Posterior cingulate gyrus (tissue), 11 donors: ENCODE measurements around the gene ZNF282.
"Not testable (repeated sequence)": the region's sequence is repeated elsewhere in the genome, so short reads cannot be mapped to it uniquely, and the experiment has no call there.

ENCODE experiments used
- DNase-seq, 10 donors: peaks; one replicate each; pipeline versions ENCODE4 v3.0.0 to v3.0.0-alpha.2; 2020 to 2021; ENCODE audit warnings: mixed read lengths in 3 of 10
- intact Hi-C: fragments of 100-400 bp; cut with DNase I; formaldehyde crosslinking; loops from one replicate; pipeline ENCODE4 v1.15.1; 2023

Gene ZNF282

DNA sequence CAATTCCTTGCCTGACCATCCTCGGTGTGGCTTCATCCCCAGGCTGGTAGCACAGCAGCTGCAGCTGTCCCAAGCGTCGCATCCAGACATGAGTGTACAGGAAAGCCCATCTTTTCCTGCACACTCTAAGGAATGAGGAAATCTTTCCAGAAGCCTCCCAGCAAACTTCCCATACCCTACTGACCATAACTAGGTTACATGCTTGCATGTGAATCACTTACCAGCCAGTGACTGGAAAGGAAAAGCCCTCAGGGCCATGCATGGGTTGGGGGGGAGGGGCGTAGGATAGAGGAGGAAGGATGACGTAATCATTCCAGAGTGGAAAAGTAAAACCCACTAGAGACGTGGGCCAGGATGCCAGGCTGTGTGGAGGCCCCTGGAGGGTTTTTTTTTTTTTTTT lies 25.2 kb downstream of the ZNF282 start:
- DNase-seq, result peak in 1 of 10 donors; percentile 24
- intact Hi-C loops, result no loop called here

DNA sequence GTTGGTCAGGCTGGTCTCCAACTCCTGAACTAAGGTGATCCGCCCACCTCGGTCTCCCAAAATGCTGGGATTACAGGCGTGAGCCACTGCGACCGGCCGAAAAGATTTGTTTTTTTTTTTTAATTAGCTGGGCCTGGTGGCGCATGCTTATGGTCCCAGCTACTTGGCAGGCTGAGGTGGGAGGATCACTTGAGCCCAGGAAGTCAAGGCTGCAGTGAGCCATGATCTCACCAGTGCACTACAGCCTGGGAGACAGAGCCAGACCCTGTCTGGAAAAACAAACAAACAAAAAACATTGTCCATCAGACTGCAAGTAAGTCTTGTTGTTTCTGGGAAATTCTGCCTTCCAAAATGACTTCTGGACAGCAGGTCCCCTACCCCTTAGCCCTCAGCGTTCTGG lies 27.8 kb downstream of the ZNF282 start:
- intact Hi-C loops, result no loop called here
- DNase-seq, result no peak

DNA sequence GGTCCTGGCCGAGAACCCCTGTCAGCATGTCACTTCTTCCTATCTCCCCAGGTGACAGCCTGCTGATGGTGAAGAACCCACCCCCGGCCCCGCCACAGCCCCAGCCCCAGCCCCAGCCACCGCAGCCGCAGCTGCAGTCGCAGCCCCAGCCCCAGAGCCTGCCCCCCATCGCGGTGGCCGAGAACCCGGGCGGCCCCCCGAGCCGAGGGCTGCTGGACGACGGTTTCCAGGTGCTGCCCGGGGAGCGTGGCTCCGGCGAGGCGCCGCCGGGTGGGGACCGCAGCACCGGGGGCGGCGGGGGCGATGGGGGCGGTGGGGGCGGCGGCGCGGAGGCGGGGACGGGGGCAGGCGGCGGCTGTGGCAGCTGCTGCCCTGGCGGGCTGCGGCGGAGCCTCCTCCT lies 28.4 kb downstream of the ZNF282 start:
- no peak for DNase-seq
- intact Hi-C loops, result no loop called here

DNA sequence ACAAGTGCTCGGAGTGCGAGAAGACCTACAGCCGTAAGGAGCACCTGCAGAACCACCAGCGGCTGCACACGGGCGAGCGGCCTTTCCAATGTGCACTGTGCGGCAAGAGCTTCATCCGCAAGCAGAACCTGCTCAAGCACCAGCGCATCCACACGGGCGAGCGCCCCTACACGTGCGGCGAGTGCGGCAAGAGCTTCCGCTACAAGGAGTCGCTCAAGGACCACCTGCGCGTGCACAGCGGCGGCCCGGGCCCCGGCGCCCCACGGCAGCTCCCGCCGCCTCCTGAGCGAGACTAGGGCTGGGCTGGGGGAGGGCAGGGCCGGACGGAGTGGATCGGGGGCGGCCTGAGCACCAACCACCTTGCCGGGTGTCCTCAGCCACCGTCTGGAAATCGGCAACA lies 29.0 kb downstream of the ZNF282 start:
- no peak for DNase-seq
- intact Hi-C loops, result no loop called here

DNA sequence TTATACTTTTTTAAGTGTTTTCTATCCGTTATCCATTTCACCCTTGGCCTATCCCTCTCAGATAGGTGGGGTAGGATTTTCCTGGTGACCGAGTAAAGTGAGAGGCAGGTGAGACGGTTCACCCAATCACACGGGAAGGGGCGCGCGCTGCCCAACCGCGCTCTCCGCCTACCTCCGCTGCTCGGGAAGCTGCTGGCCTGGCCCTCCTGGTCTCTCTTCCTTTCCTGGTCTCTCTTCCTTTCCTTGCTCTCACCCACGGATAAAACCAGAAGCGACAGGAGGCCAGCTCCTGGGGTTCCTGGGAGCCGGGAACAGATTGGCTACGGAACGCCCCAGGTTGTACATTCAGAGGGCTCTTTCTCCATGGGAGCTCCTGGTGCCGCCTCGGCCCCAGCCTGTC lies 29.8 kb downstream of the ZNF282 start:
- intact Hi-C loops, result no loop called here

GRCh38 chr7:149225656-149226055 lies 30.3 kb downstream of the ZNF282 start:
- no peak for DNase-seq
- intact Hi-C loops, result no loop called here

More for the DNA sequence above, 29.8 kb downstream of the ZNF282 start:
- DNase-seq, result no peak

- DNase-seq, intact Hi-C loops: not testable (repeated sequence)
Measured at GRCh38 chr7:149226366-149226765, 31.0 kb downstream of the ZNF282 start.

DNA sequence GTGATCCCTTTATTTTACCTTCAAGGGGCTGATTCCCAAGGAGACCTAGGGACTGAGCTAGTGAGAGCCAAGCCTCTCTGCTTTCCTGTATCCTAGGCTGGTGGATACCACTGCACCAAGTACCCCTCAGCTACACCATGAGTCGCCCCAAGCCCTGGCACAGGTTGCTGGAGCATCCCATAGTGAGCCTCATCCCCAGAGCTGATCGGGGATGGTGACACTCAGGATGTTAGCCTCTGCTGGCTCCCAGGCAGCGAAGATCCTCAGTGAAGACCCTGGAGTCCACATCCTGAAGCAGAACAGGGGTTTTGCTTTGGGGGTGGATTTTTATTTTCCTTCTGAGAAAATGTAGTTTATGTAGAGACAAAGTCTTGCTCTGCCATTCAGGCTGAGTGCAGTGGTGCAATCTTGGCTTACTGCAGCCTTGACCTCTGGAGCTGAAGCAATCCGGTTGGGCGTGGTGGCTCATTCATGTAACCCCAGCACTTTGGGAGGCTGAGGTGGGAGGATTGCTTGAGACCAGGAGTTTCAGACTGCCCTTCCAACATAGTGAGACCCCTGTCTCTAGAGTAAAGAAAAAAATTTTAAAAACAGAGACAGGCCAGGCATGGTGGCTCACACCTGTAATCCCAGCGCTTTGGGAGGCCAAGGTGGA lies 31.6 kb downstream of the ZNF282 start:
- no peak for DNase-seq
- intact Hi-C loops, result no loop called here

DNA sequence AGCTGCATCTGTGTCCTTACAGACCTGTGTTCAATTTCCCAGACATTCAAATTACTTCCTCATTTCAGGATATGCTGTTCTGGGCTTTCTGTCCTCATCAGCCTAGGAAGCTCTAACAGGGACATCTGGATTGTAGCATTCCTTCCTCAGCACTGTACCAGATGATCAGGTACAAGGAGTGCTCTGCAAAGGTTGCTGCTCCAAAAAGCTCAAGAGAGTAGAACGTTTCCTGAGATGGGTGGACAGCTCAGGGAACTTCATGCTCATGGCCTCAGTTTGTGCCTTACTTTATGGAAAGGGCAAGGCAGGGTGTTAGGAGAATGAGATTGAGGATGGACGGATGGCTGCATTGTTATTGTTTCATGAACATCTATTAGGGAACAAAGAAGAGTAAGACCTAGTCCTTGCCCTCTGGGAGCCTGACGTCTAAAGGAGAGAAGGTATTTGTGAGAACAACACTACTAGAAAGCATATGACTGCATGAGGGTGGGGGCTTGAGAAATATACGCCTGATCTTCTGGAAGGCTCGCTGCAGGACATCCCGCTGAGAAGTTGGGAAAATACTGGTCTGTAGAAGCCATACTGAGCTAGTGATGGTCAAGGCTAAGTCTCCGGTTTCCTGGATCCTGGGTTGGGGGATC lies 33.6 kb downstream of the ZNF282 start:
- intact Hi-C loops, result no loop called here

DNA sequence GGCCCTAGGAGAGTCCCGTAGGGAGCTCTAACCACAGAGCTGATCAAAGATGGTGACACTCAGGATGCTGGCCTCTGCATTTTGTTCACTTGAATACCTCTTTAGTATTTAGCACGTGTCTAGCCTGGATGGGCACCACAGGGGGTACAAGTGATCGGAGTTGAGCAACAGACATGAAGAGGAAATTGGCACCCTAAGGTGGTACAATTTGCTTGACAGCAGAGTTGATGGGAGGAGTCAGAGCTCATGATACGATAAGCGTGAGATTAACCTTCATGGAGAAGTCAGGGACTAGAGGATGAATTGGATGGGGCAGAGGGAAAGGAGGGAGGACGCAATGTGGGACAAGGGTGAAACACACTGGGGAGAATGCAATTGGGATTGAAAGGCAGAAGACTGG lies 34.2 kb downstream of the ZNF282 start:
- intact Hi-C loops, result no loop called here

More for the DNA sequence above, 33.6 kb downstream of the ZNF282 start:
- no peak for DNase-seq

DNA sequence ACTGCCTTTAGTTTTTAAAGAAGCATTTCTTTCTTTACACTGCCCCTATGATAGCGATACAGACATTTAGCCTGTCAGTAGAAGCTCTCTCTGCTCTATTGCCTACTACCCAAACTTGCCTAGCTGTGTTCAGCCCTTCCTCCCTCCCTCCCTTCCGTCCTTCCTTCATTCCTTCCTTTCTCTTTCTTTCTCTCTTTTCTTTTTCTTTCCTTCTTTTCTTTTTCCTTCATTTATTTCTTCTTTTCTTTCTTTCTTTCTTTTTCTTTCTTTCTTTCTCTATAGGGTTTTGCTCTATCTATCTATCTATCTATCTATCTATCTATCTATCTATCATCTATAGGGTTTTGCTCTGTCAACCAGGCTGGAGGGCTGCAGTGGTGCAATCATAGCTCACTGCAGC lies 37.0 kb downstream of the ZNF282 start:
- intact Hi-C loops, result no loop called here
- DNase-seq, result no peak

More for the DNA sequence above, 34.2 kb downstream of the ZNF282 start:
- DNase-seq, result no peak

DNA sequence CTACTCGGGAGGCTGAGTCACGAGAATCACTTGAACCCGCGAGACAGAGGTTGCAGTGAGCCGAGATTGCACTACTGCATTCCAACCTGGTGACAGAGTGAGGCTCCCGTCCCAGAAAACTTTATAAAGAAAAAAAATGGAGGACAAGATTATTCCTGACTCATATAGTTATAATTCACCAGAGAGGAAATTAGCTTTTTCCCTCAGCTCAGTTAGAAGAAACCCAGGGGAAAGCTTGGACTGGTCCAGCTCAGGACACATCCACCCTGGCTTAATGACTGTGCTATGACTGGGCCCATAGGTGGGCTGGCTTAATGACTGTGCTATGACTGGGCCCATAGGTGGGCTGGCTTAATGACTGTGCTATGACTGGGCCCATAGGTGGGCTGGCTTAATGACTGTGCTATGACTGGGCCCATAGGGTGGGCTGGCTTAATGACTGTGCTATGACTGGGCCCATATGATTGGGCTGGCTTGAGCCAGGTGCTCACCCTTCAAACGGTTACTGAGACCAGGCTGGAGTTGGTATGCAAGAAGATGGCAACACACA lies 38.4 kb downstream of the ZNF282 start:
- intact Hi-C loops, result not testable (repeated sequence)

DNA sequence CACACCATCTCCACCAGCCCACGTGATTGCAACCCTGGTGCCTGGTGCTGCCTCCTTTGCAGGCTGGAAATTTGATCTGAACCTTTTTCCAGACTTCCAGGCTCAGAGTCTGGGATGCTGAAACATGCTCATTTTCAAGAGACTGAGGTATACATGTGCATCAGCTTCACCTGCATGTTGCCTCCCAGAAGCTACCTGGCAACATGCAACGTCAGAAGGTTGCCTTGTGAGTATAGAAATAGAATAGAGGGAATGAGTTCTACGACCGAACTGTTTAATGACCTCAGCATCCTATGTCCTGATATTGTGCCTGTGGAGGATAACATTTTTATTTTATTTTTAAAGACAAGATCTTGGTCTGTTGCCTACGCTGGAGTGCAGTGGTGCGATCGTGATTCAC lies 42.2 kb downstream of the ZNF282 start:
- intact Hi-C loops, result loop anchor here (5.0 kb wide), 1 partner anchor 90 kb away; the partner anchor contains the start of gene ZNF398
- no peak for DNase-seq

More for the DNA sequence above, 38.4 kb downstream of the ZNF282 start:
- DNase-seq, result not testable (repeated sequence)

GRCh38 chr7:149238051-149238450 lies 42.7 kb downstream of the ZNF282 start:
- DNase-seq, result no peak
- intact Hi-C loops, result loop anchor here (5.0 kb wide), 1 partner anchor 91 kb away; the partner anchor contains the start of gene ZNF398

DNA sequence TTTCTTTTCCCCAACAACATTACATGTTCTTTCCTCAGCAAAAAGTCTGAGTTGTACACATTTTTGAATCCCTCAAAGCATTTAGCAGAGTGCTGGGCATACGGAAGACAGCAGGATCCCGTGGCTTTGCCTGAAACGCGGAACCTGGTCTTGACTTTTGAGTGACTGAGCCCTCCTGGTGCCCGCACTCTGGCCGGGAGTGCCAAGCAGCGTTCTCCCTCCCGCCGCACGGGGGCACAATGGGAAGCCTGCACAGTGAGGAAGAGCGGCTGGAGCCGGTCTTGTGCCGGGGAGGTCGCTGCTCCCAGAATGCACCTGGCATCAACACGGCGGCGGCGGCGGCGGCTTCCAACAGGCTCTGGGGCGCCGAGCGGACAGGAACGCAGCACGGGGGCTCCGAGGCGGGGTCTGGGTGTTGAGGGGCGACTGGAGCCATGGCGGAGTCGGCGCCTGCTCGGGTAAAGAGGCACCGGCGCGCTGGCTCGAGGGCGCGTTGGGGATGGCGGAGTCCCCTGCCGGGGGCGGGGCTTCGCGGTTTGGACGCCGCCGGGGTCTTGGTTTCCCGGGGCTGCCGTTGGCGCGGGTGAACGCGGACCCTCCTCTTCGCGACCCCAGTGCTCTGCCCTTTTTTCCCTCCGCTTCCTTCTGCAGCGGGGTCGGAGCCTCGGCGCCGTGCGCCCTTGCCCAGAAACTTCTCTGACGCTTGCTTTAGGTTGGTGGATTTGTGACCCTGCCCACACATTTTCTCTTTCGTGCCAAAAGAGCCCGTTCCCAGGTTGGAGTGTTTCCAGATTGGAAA lies 44.2 kb downstream of the ZNF282 start, which contains the start of gene ZNF212:
Gene ZNF212, plus strand, starts transcription at position 307 of the 799 bp plus-strand sequence. Its CDS starts 128 bp downstream, at position 435.
- intact Hi-C loops, result loop anchor here (1.0 to 5.0 kb wide), 3 partner anchors 23 to 92 kb away; partner anchors contain the start of genes ZNF282, ZNF398 and ZNF783
- peak; percentile 82 to 98 (median 92) for DNase-seq

DNA sequence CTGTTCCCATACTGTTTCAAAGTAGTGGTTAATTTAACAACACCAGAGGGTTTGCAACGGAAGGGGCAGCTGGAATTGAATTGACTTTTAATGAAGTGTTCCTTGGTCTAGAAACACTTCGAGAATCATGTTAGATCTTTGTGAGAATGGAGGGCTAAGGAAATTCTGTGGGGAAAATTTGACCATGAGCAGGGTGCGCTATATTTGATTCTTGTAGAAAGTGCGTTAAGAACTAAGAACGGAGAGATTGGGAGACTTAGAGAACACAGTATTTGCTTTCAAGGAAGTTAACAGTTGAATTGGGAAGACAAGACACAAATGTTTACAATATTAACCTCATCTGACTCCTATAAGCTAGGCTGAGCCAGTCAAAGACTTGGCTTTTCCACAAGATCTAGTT lies 45.3 kb downstream of the ZNF282 start:
- DNase-seq, result no peak
- intact Hi-C loops, result loop anchor here (1.0 kb wide), 1 partner anchor 45 kb away; the partner anchor contains the start of gene ZNF282

DNA sequence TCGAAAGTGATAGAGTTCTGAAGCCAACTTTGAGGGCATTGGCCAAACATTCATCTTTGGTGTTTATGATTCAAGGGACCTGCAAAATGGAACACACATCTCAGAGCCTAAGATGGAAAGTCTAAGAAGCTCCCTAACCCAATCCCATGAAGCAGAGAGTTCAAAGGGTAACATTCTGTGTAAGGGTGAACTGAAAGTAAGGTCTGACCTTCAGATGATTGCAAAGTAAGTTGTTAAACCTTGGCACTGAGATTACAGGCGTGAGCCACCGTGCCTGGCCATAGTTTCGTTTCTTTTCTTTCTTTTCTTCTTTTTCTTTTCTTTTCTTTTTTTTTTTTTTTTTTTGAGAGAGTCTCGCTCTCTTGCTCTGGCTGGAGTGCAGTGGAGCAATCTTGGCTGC lies 46.4 kb downstream of the ZNF282 start:
- DNase-seq, result no peak
- intact Hi-C loops, result no loop called here

DNA sequence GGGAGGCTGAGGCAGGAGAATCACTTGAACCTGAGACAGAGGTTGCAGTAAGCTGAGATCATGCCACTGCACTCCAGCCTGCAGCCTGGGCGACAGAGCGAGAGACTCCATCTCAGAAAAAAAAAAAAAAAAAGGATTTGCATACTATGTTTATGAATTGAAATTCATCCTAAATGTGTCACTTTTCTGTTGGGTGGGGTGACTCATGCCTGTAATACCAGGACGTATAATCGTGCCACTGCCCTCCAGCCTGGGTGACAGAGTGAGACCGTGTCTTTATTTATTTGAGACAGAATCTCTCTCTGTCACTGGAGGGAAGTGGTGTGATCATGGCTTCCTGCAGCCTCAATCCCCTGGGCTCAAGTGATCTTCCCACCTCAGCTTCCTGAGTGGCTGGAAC lies 49.9 kb downstream of the ZNF282 start:
- intact Hi-C loops, result no loop called here
- DNase-seq, result no peak

GRCh38 chr7:149245744-149246143 lies 50.4 kb downstream of the ZNF282 start:
- intact Hi-C loops, result no loop called here
- no peak for DNase-seq

DNA sequence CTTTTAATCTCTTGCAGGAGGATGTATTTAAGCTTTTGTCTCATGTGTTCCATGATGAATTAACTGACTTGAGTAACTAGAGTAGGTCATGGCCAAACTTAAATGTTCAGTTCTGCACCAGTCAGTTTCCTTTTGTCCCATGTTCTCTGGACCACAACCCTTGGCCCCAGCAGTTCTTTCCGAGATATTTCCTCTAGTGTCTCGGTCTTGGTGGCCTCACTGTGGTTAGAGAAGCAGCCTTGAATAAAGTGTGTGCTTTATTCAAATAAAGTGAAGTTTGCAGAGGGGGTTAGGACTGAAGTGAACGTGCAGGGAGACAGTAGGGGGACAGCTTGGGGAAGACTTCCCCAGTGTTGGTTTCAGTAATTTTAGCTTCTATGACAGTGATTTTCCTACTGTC lies 53.4 kb downstream of the ZNF282 start:
- intact Hi-C loops, result no loop called here
- no peak for DNase-seq

DNA sequence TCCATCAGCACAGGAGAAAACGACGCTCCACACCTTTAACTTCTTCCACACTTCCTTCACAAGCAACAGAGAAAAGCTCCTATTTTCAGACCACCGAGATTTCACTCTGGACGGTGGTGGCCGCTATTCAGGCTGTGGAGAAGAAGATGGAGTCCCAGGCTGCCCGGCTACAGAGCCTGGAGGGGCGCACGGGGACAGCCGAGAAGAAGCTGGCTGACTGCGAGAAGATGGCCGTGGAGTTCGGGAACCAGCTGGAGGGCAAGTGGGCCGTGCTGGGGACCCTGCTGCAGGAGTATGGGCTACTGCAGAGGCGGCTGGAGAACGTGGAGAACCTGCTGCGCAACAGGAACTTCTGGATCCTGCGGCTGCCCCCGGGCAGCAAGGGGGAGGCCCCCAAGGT lies 54.8 kb downstream of the ZNF282 start:
- intact Hi-C loops, result not testable (repeated sequence)
- peak in 1 of 10 donors; percentile 43 for DNase-seq
